A673 (cell line): ENCODE results near the gene ZIC4. TPM values are rescaled to one million over a fixed set of nuclear protein-coding genes. Genes with fewer than 3 reads are reported as not detected.
A peak's percentile ranks its signal among the peaks of the same experiment; 100 is the strongest.

ENCODE experiments used
- BruUV-seq: library from RNA; stranded (reverse); fragments of 400-500 nt; replicated peaks from 2 replicates; lab custom pipeline; 2021; lab: Mats Ljungman, UMichigan
- CTCF ChIA-PET: fragments of 300-600 bp; sonication (Branson Sonifier 250); formaldehyde crosslinking; loops from one replicate; lab custom pipeline; 2022; ENCODE audit warnings: antibody characterized with exemption; lab: Charles Lee
- POLR2A ChIA-PET: fragments of 300-600 bp; sonication (Branson Sonifier 250); formaldehyde crosslinking; loops from one replicate; lab custom pipeline; 2022; ENCODE audit warnings: antibody characterized with exemption; ENCODE audit not compliant: low non-redundant PET; lab: Charles Lee
- DNase-seq: peaks from one replicate; pipeline ENCODE4 v3.0.0-alpha.2; 2015; ENCODE audit warnings: low spot score
- H3K27ac ChIP-seq: fragments of 200-600 bp; sonication (generic); 2 replicates; pipeline ENCODE4 v1.5.1; 2016; ENCODE audit warnings: mixed run types, low read depth, mild to moderate bottlenecking, mixed read lengths, antibody characterized with exemption, low read length; ENCODE audit not compliant: poor library complexity, severe bottlenecking
- H3K27me3 ChIP-seq: fragments of 200-600 bp; sonication (generic); replicated peaks from 2 replicates; pipeline ENCODE4 v1.6.1; 2017; ENCODE audit warnings: mixed run types, low read depth, mild to moderate bottlenecking, mixed read lengths, antibody characterized with exemption, low read length; ENCODE audit not compliant: insufficient read depth, poor library complexity
- H3K36me3 ChIP-seq: fragments of 200-600 bp; sonication (generic); 2 replicates; pipeline ENCODE4 v1.6.1; 2016; ENCODE audit warnings: mixed run types, mild to moderate bottlenecking, mixed read lengths, antibody characterized with exemption, low read length; ENCODE audit not compliant: insufficient read depth, poor library complexity, severe bottlenecking
- H3K4me1 ChIP-seq: fragments of 200-600 bp; sonication (generic); 2 replicates; pipeline ENCODE4 v1.6.1; 2017; ENCODE audit warnings: mixed run types, mild to moderate bottlenecking, mixed read lengths, antibody characterized with exemption, low read length; ENCODE audit not compliant: insufficient read depth, poor library complexity, severe bottlenecking
- H3K4me3 ChIP-seq: fragments of 200-600 bp; sonication (generic); 2 replicates; pipeline ENCODE4 v1.5.1; 2016; ENCODE audit warnings: low read depth, mixed run types, mild to moderate bottlenecking, mixed read lengths, low read length; ENCODE audit not compliant: poor library complexity, severe bottlenecking
- H3K9me3 ChIP-seq: fragments of 200-600 bp; sonication (generic); 2 replicates; pipeline ENCODE4 v1.6.1; 2016; ENCODE audit warnings: mixed run types, low read depth, mild to moderate bottlenecking, mixed read lengths, antibody characterized with exemption, low read length; ENCODE audit not compliant: poor library complexity, severe bottlenecking
- EZH2 ChIP-seq: fragments of 200-600 bp; sonication (generic); IDR thresholded peaks from 2 replicates; pipeline ENCODE4 v1.6.1; 2017; ENCODE audit warnings: borderline replicate concordance, low read depth, mild to moderate bottlenecking, mixed read lengths, antibody characterized with exemption, low read length; ENCODE audit not compliant: poor library complexity, severe bottlenecking
- intact Hi-C: fragments of 100-400 bp; cut with micrococcal nuclease; formaldehyde crosslinking; loops from one replicate; pipeline ENCODE4 v1.10.0; 2022; ENCODE audit not compliant: unreplicated experiment
- total RNA-seq: library from RNA; stranded (reverse); gene quantifications from 2 replicates; pipeline ENCODE4 v1.2.3, GENCODE V29; 2021
- TF ChIP-seq, protein P1 (sequence below): fragments of 300-800, 200-600 bp; sonication (generic); conservative IDR thresholded peaks from 2 replicates; pipeline ENCODE4 v1.5.1; 2017; ENCODE audit warnings: low read depth, mild to moderate bottlenecking, antibody characterized with exemption, low read length, moderate library complexity, mixed read lengths

ZIC4 gene
- total RNA-seq, 1 experiment from 2014 or later = 0.47 TPM

DNA sequence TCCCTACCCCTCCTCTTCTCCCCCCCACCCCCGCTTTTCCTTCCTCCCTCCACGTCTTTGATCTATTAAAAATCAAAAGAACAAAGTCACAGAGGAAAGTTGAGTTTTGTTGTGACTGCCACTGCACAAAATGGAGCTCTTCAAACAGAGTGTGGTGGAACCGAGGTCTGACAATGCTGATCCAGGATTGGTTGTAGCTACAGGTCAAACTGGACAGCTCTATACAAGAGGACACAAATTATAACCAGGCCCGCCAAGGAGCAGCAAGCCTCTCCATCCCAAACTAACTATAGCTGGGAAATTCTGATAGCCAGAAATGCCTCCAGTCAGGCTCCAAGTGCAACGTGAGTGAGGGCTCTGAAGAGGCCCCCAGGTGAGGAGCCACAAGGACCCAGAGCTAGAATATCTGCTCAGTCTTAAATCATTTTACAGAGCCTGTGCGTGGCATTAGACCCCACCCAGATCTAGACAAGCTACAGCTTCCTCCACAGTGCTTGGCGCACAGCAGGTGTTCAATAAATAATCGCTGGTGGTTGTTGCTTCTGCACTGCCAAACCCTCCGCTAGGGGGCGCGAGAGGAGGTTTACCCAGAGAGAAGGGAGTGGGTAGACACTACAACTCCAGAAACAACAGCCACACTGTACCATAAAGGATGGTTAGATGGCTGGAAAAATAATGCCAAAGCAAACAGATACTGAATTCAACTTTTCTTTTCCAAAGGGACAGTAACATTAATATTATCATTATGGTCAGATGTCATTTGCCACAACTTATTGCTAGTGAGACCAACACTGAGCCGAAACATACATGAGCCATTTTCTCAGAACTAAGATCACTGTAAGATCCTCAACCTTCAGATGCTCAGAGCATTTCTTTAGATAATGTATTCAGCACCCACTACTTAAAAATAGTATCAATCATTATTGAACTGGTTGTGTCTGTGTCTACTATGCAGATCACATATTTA, 44.6 kb downstream of the ZIC4 start:
- ChIA-PET CTCF (interaction anchor here (0.6 to 0.7 kb wide), 2 partner anchors 17 to 616 kb away, joined by 3 to 6 read pairs; no protein-coding TSS in a partner anchor), POLR2A (no interaction called here)
- TF ChIP-seq EZH2 = no peak
- TF ChIP-seq, protein P1, sequence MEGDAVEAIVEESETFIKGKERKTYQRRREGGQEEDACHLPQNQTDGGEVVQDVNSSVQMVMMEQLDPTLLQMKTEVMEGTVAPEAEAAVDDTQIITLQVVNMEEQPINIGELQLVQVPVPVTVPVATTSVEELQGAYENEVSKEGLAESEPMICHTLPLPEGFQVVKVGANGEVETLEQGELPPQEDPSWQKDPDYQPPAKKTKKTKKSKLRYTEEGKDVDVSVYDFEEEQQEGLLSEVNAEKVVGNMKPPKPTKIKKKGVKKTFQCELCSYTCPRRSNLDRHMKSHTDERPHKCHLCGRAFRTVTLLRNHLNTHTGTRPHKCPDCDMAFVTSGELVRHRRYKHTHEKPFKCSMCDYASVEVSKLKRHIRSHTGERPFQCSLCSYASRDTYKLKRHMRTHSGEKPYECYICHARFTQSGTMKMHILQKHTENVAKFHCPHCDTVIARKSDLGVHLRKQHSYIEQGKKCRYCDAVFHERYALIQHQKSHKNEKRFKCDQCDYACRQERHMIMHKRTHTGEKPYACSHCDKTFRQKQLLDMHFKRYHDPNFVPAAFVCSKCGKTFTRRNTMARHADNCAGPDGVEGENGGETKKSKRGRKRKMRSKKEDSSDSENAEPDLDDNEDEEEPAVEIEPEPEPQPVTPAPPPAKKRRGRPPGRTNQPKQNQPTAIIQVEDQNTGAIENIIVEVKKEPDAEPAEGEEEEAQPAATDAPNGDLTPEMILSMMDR = peak; percentile 91
- no peaks in the 10 kb centered on the region for H3K9me3 ChIP-seq
- peaks cover 9% of the 10 kb centered on the region for H3K4me1 ChIP-seq
- intact Hi-C loops = loop anchor here (10.0 kb wide), 2 partner anchors 547 to 617 kb away; no protein-coding TSS in a partner anchor
- peak; percentile 81 for DNase-seq
- no peaks in the 10 kb centered on the region for H3K36me3 ChIP-seq
- peaks cover 95% of the 10 kb centered on the region for H3K27me3 ChIP-seq
- BruUV-seq = no TSS peak
- H3K4me3 ChIP-seq = no peak overlapping the region
- no peak overlapping the region for H3K27ac ChIP-seq

- Histone ChIP-seq H3K4me1 (peaks cover 9% of the 10 kb centered on the region), H3K27ac (no peak overlapping the region), H3K27me3 (peaks cover 95% of the 10 kb centered on the region), H3K9me3 (no peaks in the 10 kb centered on the region), H3K4me3 (no peak overlapping the region), H3K36me3 (no peaks in the 10 kb centered on the region)
- no peak for TF ChIP-seq EZH2
- TF ChIP-seq, protein P1 = no peak
- intact Hi-C loops = loop anchor here (10.0 kb wide), 2 partner anchors 546 to 616 kb away; no protein-coding TSS in a partner anchor
- DNase-seq = peak; percentile 53
- POLR2A ChIA-PET = no interaction called here
- BruUV-seq = no TSS peak
- CTCF ChIA-PET = interaction anchor here (0.7 kb wide), 1 partner anchor 615 kb away, joined by 6 read pairs; no protein-coding TSS in a partner anchor
Measured at GRCh38 chr3:147360646-147361453, 45.5 kb downstream of the ZIC4 start.

- TF ChIP-seq, protein P1 = no peak
- no peak for TF ChIP-seq EZH2
- Histone ChIP-seq H3K9me3 (no peaks in the 10 kb centered on the region), H3K27me3 (peaks cover 95% of the 10 kb centered on the region), H3K4me1 (peaks cover 9% of the 10 kb centered on the region), H3K36me3 (no peaks in the 10 kb centered on the region), H3K4me3 (no peak overlapping the region), H3K27ac (no peak overlapping the region)
- no TSS peak for BruUV-seq
- ChIA-PET POLR2A (no interaction called here), CTCF (no interaction called here)
- no peak for DNase-seq
- intact Hi-C loops = loop anchor here (10.0 kb wide), 2 partner anchors 545 to 615 kb away; no protein-coding TSS in a partner anchor
Measured at GRCh38 chr3:147360051-147360439, 46.3 kb downstream of the ZIC4 start.
